Activated T-cell treated with anti-CD3 and anti-CD28 coated beads for 1 hour (primary cell): ENCODE measurements around the gene PODN.

ENCODE experiments used
- DNase-seq: peaks from one replicate; pipeline ENCODE4 v3.0.0-alpha.2; 2020; ENCODE audit warnings: low read depth

PODN gene

GRCh38 chr1:53132176-53132575 is 70.2 kb downstream of the PODN start:
- no peak for DNase-seq

GRCh38 chr1:53133261-53134041 is 71.4 kb downstream of the PODN start:
- no peak for DNase-seq

GRCh38 chr1:53134042-53134485 is 72.1 kb downstream of the PODN start:
- DNase-seq: no peak
